C4-2B (cell line): ENCODE data around the gene SMARCB1.

Source experiments
- CTCF ChIP-seq: fragments of 450-650 bp; conservative IDR thresholded peaks from 2 replicates; pipeline ENCODE4 v1.5.1; 2017; ENCODE audit warnings: mild to moderate bottlenecking
- ZFX ChIP-seq: fragments of 450-650 bp; IDR thresholded peaks from 2 replicates; pipeline ENCODE4 v1.6.1; 2017

- TF ChIP-seq CTCF, result no peak
- TF ChIP-seq ZFX, result no peak
Measured at GRCh38 chr22:23752090-23752691, 34.6 kb upstream of the SMARCB1 start.
